Right cardiac atrium (tissue), 5 donors: Measurements from ENCODE around the gene BHLHE41. TPM values are rescaled to one million over a fixed set of nuclear protein-coding genes. Genes with fewer than 3 reads are reported as not detected.

ENCODE experiments used
- ATAC-seq, 2 donors: fragments of 200-7000 bp; cut with Tn5 transposase; one replicate each; pipeline versions ENCODE4 v1.8.0 to v1.9.1; 2020; ENCODE audit warnings: moderate library complexity in 2 of 2, mild to moderate bottlenecking in 1 of 2
- DNase-seq, 3 donors: peaks; one replicate each; pipeline ENCODE4 v3.0.0-alpha.2; 2020
- H3K27ac ChIP-seq: one replicate; pipeline ENCODE4 v1.5.1; 2013; ENCODE audit warnings: mild to moderate bottlenecking, low read length, control low read depth, moderate library complexity
- H3K27me3 ChIP-seq: one replicate; pipeline ENCODE4 v1.6.1; 2013; ENCODE audit not compliant: control insufficient read depth, insufficient read depth
- H3K4me1 ChIP-seq: one replicate; pipeline ENCODE4 v1.6.1; 2013; ENCODE audit warnings: low read length; ENCODE audit not compliant: control insufficient read depth, insufficient read depth
- H3K4me3 ChIP-seq: one replicate; pipeline ENCODE4 v1.5.1; 2013; ENCODE audit warnings: low read length, control low read depth
- H3K9me3 ChIP-seq: one replicate; pipeline ENCODE4 v1.6.1; 2013; ENCODE audit warnings: low read length; ENCODE audit not compliant: control insufficient read depth
- WGBS: extraction: QIAGEN DNeasy Blood & Tissue Kit; methylation state at CpG from one replicate; pipeline ENCODE4 v1.1.7; 2013; 5-methylcytosine and 5-hydroxymethylcytosine counted together
- intact Hi-C, 4 donors: fragments of 100-400 bp; cut with DNase I; formaldehyde crosslinking; loops; one replicate each; pipeline versions ENCODE4 v1.11.0 to v1.14.0; 2022 to 2023
- polyA plus RNA-seq: library from polyadenylated mRNA; stranded (reverse); fragments of 200-250 nt; gene quantifications from one replicate; pipeline ENCODE4 v1.2.3, GENCODE V29; 2013
- total RNA-seq, 4 donors: library from RNA; stranded (reverse); fragmentation: NEBNext Ultra II Directional; extraction: Animal tissue kit (Norgen Biotek cat#: 25700); gene quantifications; one replicate each; pipeline ENCODE4 v1.2.1, GENCODE V29; 2021
- donor health status: healthy with polysubstance abuse.
- donor health status: DM: no; HTN: yes; CAD: no.
- donor health status: DM: no; HTN: no; CAD: no.
- donor health status: DM: no; HTN: yes; CAD: no; lungs with severe emphysema.
- donor health status: DM: yes; HTN: yes; CAD: no.

The BHLHE41 gene
- total and polyA plus RNA-seq, 5 donors = 9.1 to 47.2 (median 26.8) TPM

DNA sequence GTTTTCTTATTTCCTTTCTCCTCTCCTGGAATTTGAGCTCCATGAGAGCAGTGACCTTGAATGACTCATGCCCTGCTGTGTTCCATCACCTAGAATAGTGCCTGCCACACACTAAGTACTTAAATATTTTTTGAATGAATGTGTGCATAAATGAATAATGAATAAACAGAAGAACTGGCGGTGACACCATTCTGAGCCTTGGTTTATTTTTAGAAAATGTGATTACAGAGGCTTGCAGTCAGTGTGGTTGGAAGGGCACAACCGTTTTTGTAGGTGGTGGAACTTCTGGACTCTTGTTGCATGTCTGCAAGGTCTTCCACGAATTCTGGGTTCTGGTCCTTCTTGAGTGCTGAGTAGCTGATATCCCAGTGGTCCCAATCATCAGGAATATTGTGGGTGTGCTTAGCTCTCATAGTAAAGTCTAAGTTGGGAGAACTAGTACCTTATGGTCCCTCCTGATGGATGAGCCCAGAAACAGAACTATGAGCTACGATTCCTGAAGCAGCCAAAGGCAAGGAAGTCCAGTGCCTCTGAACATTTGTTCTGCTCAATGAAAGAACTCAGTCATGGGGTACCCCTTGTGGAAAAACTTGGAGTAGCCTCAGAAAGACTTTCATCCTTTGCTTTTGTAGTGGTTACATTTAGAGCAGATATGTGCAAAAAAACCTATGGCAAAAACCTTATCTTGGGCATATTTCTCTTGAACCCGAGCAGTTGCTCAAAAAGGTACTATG is 28.8 kb upstream of the BHLHE41 start:
- Histone ChIP-seq H3K4me3 (no peak overlapping the region), H3K27me3 (no peaks in the 10 kb centered on the region), H3K9me3 (no peaks in the 10 kb centered on the region), H3K4me1 (peaks cover 2% of the 10 kb centered on the region), H3K27ac (peak overlapping the region; percentile 2)
- peak; percentile 49 to 80 for ATAC-seq
- WGBS = 50% methylated on average over 5 of the region's 5 CpGs
- DNase-seq = no peak
- intact Hi-C loops = no loop called here

DNA sequence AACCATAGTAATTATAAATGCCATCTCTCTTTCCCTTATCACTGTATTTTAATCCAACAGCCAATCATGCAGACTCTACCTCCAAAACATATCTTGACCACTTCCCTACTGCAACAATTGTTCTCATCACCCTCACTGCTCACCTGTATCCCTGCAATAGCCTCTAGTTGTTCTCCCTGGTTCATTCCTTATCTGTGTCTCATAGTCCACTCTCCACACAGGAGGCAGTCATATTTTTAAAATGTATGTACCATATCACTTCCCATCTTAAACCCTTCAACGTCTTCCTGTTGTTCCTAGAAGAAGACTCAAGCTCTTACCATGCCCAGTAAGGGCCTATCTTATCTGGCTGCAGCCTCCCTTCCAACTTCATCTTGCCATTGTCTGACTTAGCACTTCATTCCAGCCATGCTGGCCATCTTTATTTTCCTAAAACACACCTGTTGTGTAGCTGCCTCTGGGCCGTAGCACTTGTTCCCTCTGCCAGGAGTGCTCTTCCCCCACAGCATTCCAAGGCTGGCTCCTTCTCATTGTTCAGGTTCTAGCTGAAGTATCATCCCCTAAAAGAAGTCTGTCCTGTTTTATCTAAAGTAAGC is 27.8 kb upstream of the BHLHE41 start:
- intact Hi-C loops = no loop called here
- DNase-seq = no peak
- Histone ChIP-seq H3K27ac (peak overlapping the region; percentile 76), H3K4me1 (peaks cover 2% of the 10 kb centered on the region), H3K4me3 (no peak overlapping the region), H3K9me3 (no peaks in the 10 kb centered on the region), H3K27me3 (no peaks in the 10 kb centered on the region)
- ATAC-seq = no peak
- 72% methylated on average over 2 of the region's 2 CpGs for whole genome bisulfite sequencing

DNA sequence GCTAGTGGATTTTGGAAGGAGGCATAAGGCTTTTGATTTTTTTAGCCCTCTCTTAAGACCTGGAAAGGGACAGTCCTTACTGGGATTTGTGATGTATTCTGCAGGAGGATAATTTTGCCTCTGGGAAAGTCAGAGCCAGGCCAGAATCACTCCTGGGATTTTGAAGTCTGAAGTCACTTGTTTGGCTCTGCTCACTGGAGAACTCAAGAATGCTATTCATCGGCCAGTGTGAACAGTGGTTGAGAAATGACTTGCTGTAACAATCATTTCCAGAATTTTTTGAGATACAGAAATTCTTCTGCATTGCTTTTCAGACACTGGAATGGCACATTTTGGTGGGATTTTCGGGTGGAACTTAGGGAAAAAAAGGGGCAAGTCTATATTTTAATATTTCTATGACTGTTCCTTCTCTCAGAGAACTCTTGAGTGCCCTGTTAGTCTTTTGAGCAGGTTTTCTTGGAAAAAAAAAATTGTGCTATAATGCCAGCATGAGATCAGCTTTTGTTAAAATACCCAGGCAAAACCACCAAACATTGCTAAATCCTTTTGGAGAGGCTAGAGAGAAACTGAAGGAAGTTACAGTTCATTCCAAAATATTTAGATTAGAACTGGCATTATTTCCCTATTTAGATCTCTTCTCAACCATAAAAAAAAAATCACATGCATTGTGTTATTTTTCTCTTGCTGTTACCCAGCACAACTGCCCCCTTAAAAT is 26.1 kb upstream of the BHLHE41 start:
- no peak overlapping the region for H3K4me3 ChIP-seq
- H3K27me3 ChIP-seq = no peaks in the 10 kb centered on the region
- peak; percentile 77 to 89 for ATAC-seq
- no peak for DNase-seq
- H3K4me1 ChIP-seq = peaks cover 2% of the 10 kb centered on the region
- WGBS = 27% methylated on average over 2 of the region's 2 CpGs
- H3K27ac ChIP-seq = no peak overlapping the region
- no peaks in the 10 kb centered on the region for H3K9me3 ChIP-seq
- intact Hi-C loops = no loop called here

DNA sequence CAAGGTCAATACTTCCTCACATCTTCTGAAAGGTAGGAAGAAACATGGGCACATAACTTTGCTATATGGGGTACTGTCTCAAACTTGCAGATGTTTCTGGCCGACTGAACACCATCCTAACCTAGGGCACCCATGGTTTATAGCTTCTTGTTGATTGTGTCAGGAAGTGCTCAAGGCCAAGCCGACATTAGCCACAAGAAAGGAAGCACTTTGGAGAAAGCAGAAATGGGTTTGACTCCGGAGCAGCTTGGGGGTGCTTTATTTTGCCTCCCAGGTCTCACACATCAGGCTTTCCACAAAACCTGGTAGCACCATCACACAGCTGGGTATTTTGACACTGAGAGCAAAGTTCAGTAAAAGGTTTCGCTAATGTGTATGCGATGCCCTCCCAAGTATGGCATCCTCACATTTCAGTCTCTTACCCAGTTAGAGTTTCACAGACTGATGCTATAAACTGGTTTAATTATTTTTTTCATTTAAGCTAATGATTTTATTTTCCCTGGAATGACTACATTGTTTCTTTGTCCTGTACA is 25.2 kb upstream of the BHLHE41 start:
- no peak overlapping the region for H3K4me3 ChIP-seq
- ATAC-seq = no peak
- intact Hi-C loops = no loop called here
- WGBS = 64% methylated on average over 5 of the region's 5 CpGs
- H3K4me1 ChIP-seq = peaks cover 2% of the 10 kb centered on the region
- no peaks in the 10 kb centered on the region for H3K27me3 ChIP-seq
- no peak for DNase-seq
- H3K27ac ChIP-seq = no peak overlapping the region
- H3K9me3 ChIP-seq = no peaks in the 10 kb centered on the region

DNA sequence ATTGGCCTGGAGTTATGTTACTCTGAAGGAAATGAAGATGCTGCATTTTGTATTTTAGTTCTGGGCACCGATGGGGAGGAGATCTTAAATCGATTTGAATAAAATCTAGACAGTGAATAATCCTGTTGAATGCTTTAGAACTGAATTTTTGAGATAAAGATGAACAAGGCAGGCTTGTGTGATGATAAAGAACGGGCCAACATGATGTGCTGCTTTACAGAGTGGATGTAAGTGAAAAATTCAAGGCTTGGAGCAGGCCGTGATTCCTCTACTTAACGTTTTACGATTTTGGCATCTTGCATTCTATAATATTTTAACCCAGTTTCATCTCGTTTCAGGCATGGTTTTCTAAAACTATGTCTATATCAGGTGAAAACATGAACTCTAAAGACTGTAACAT is 23.5 kb upstream of the BHLHE41 start:
- H3K9me3 ChIP-seq = no peaks in the 10 kb centered on the region
- 51% methylated on average over 7 of the region's 7 CpGs for WGBS
- DNase-seq (no peak), ATAC-seq (no peak)
- H3K4me3 ChIP-seq = no peak overlapping the region
- intact Hi-C loops = no loop called here
- H3K27me3 ChIP-seq = no peaks in the 10 kb centered on the region
- H3K4me1 ChIP-seq = peaks cover 2% of the 10 kb centered on the region
- H3K27ac ChIP-seq = no peak overlapping the region

DNA sequence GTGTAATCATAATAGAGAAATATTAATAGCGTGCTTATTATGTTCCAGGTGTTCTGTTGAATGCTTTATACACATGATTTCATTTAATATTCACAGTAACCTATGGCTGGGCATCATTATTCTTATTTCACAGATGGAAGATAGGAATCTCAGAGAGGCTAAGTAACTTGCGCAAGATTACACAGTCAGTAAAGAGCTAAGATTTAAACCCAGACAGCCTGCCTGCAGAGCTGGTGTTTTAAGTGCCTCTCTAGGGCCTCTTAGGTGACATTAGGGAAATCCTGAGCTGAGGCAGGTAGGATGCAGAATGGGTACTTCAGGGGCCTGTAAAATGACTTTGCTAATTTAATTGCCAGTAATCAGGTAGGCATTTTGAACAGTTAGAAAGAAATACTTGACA is 18.5 kb upstream of the BHLHE41 start:
- ATAC-seq = no peak
- intact Hi-C loops = no loop called here
- no peak for DNase-seq
- Histone ChIP-seq H3K27me3 (no peaks in the 10 kb centered on the region), H3K27ac (no peak overlapping the region), H3K4me3 (no peak overlapping the region), H3K4me1 (no peaks in the 10 kb centered on the region), H3K9me3 (no peaks in the 10 kb centered on the region)
- WGBS = 49% methylated on average over 2 of the region's 2 CpGs

DNA sequence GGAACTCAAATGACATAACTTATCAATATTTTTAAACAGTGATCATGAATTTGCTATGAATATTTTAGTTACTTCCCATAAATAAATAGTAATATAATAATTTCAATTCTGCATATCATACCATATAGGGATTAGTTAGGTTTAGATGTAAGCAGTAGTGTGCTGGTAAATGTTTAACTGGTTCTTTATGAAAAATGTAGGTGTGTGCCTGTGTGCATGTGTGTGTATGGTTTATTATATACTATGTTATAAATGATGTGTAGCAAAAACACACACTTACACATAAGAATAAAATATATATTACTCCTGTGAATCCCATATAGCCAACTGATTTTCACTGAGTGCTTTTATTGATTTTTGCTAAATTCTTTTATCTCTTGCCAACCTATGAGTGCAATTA is 14.0 kb upstream of the BHLHE41 start:
- Histone ChIP-seq H3K4me1 (no peaks in the 10 kb centered on the region), H3K4me3 (no peak overlapping the region), H3K9me3 (no peaks in the 10 kb centered on the region), H3K27me3 (no peaks in the 10 kb centered on the region), H3K27ac (no peak overlapping the region)
- ATAC-seq (no peak), DNase-seq (no peak)
- intact Hi-C loops = no loop called here

DNA sequence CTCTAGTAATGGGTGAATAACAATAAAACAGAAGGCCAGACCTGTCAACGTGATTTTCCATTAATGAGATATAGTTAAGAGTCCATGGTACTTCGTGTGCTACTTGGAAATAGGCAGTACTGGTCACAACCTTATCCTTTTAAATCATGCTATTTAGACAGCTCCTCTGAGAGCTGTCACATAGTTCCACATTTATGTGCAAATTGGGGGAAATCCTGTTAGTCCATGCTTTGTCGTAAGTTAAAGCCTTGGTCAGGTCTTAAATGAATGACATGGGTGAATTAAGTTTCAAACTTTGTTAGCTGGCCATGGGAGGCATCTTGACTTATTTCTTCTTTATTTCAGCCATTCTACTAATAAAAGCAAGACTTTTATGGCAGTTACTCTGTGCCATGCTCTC is 11.9 kb upstream of the BHLHE41 start:
- Histone ChIP-seq H3K4me3 (no peak overlapping the region), H3K27me3 (no peaks in the 10 kb centered on the region), H3K4me1 (no peaks in the 10 kb centered on the region), H3K9me3 (no peaks in the 10 kb centered on the region), H3K27ac (no peak overlapping the region)
- 86% methylated on average over 3 of the region's 3 CpGs for WGBS
- DNase-seq (no peak), ATAC-seq (no peak)
- intact Hi-C loops = no loop called here

DNA sequence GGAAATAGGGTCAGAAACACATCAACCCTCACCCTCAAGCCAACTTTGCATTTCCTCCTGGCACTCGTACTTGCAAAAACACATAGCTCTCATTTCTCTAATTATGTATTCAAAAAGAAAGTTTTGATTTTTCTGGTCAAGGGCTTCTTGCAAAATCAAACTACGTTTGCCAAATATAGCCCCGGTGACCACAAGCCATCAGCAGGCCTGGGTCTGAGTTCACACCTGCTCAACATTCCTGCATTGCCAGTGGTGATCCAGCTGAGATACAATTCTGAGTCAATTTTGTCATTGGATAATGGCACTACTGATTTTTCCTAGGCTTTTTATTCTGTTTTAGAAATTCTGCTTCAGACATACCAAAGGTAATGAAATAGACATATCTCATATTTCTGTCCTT is 10.7 kb upstream of the BHLHE41 start:
- no peaks in the 10 kb centered on the region for H3K9me3 ChIP-seq
- H3K4me1 ChIP-seq = no peaks in the 10 kb centered on the region
- no peak overlapping the region for H3K27ac ChIP-seq
- ATAC-seq (no peak), DNase-seq (no peak)
- no peak overlapping the region for H3K4me3 ChIP-seq
- WGBS = 57% methylated on average over 3 of the region's 3 CpGs
- intact Hi-C loops = no loop called here
- no peaks in the 10 kb centered on the region for H3K27me3 ChIP-seq

DNA sequence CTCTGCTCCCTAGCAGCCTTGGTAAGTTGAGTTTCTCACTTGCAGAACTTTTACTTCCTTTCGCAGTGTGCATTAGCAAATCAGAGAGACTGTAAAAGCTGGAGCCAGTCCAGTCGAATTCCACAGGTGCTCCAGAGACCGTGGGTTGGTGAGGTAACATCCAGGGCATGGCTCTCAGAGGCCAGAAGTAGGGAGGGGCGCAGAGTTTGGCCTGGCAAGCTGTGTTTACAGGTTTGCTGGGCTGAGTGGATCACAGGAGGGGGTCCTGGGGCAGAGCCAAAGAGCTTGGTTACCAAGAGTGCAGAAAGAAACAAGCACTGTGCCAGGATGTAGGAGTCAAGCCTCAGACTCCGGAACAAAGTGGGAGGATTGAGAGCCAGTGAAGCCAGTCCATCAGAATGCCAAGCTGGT is 10.2 kb upstream of the BHLHE41 start:
- Histone ChIP-seq H3K27me3 (no peaks in the 10 kb centered on the region), H3K4me1 (no peaks in the 10 kb centered on the region), H3K27ac (no peak overlapping the region), H3K9me3 (no peaks in the 10 kb centered on the region), H3K4me3 (no peak overlapping the region)
- ATAC-seq = peak; percentile 42 to 55
- 53% methylated on average over 5 of the region's 5 CpGs for WGBS
- intact Hi-C loops = no loop called here
- peak in 1 of 3 donors; percentile 59 for DNase-seq

DNA sequence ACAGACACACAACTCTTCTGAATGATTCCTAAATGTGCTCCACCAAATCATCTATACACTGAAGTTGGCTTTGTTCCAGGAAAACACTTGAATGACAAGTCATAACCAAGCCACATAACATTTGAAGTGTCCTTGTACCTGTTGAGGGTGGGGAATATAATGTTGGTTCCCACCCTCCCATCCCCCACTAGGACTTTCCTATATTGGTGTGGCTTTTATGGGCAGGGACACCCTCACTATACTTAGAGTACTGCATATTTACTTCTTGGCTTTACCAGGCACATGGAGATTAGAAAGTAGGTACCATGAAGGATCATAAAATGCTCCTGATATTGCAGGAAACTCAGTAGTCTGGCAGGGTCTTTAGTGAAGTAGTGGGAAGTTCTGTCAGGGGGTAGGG is 9.7 kb upstream of the BHLHE41 start:
- ATAC-seq = no peak
- Histone ChIP-seq H3K27me3 (no peaks in the 10 kb centered on the region), H3K27ac (no peak overlapping the region), H3K4me1 (no peaks in the 10 kb centered on the region), H3K9me3 (no peaks in the 10 kb centered on the region), H3K4me3 (no peak overlapping the region)
- no peak for DNase-seq
- intact Hi-C loops = no loop called here
